ENCODE data around the gene PLAAT2.
A peak's percentile ranks its signal among the peaks of the same experiment; 100 is the strongest.

PLAAT2 gene

GRCh38 chr11:63516109-63516508 is 47.1 kb downstream of the PLAAT2 start:
- TF ChIP-seq CTCF (IDR thresholded peaks at IDR 0.05; ENCODE audit: control insufficient read depth, insufficient read depth, low read depth, low read length, missing control alignments) = no peak
- H3K4me3 ChIP-seq (ENCODE audit: control insufficient read depth, low read depth, low read length) = no peak overlapping the region
- DNase-seq (ENCODE audit: low read depth) = no peak

GRCh38 chr11:63512816-63513215 is 50.4 kb downstream of the PLAAT2 start:
- no peak for TF ChIP-seq CTCF (IDR thresholded peaks at IDR 0.05; ENCODE audit: control insufficient read depth, insufficient read depth, low read depth, low read length, missing control alignments)

GRCh38 chr11:63511048-63511748 is 52.0 kb downstream of the PLAAT2 start:
- no peak for DNase-seq (ENCODE audit: low read depth)
- no peak overlapping the region for H3K4me3 ChIP-seq (ENCODE audit: control insufficient read depth, low read depth, low read length)
- TF ChIP-seq CTCF (IDR thresholded peaks at IDR 0.05; ENCODE audit: control insufficient read depth, insufficient read depth, low read depth, low read length, missing control alignments) = no peak

More at GRCh38 chr11:63512816-63513215, 50.4 kb downstream of the PLAAT2 start:
- H3K4me3 ChIP-seq (ENCODE audit: control insufficient read depth, low read depth, low read length) = no peak overlapping the region
- no peak for DNase-seq (ENCODE audit: low read depth)

GRCh38 chr11:63510360-63511047 is 52.7 kb downstream of the PLAAT2 start:
- H3K4me3 ChIP-seq (ENCODE audit: control insufficient read depth, low read depth, low read length) = no peak overlapping the region
- DNase-seq (ENCODE audit: low read depth) = no peak
- TF ChIP-seq CTCF (IDR thresholded peaks at IDR 0.05; ENCODE audit: control insufficient read depth, insufficient read depth, low read depth, low read length, missing control alignments) = no peak

- no peak for TF ChIP-seq CTCF (IDR thresholded peaks at IDR 0.05; ENCODE audit: control insufficient read depth, insufficient read depth, low read depth, low read length, missing control alignments)
- DNase-seq (ENCODE audit: low read depth) = no peak
- no peak overlapping the region for H3K4me3 ChIP-seq (ENCODE audit: control insufficient read depth, low read depth, low read length)
Measured at GRCh38 chr11:63508745-63509144, 54.4 kb downstream of the PLAAT2 start.

- H3K4me3 ChIP-seq (ENCODE audit: control insufficient read depth, low read depth, low read length) = no peak overlapping the region
- TF ChIP-seq CTCF (IDR thresholded peaks at IDR 0.05; ENCODE audit: control insufficient read depth, insufficient read depth, low read depth, low read length, missing control alignments) = peak; percentile 21
- DNase-seq (ENCODE audit: low read depth) = no peak
Measured at GRCh38 chr11:63508009-63508408, 55.2 kb downstream of the PLAAT2 start.
